ENCODE data around the gene TTC23.

The TTC23 gene

GRCh38 chr15:99121207-99121606, 128.2 kb downstream of the TTC23 start:
- TF ChIP-seq CTCF (IDR thresholded peaks at IDR 0.05; ENCODE audit: insufficient read depth, low read depth, low read length, missing control alignments): no peak
- no peak for DNase-seq (ENCODE audit: low read depth)
- no peak overlapping the region for H3K4me3 ChIP-seq (ENCODE audit: low read length)

GRCh38 chr15:99120050-99120777, 129.2 kb downstream of the TTC23 start:
- no peak for DNase-seq (ENCODE audit: low read depth)
- no peak overlapping the region for H3K4me3 ChIP-seq (ENCODE audit: low read length)
- TF ChIP-seq CTCF (IDR thresholded peaks at IDR 0.05; ENCODE audit: insufficient read depth, low read depth, low read length, missing control alignments): no peak

GRCh38 chr15:99118801-99119546, 130.4 kb downstream of the TTC23 start:
- no peak for DNase-seq (ENCODE audit: low read depth)
- no peak for TF ChIP-seq CTCF (IDR thresholded peaks at IDR 0.05; ENCODE audit: insufficient read depth, low read depth, low read length, missing control alignments)
- no peak overlapping the region for H3K4me3 ChIP-seq (ENCODE audit: low read length)

GRCh38 chr15:99118258-99118632, 131.1 kb downstream of the TTC23 start:
- no peak for DNase-seq (ENCODE audit: low read depth)
- TF ChIP-seq CTCF (IDR thresholded peaks at IDR 0.05; ENCODE audit: insufficient read depth, low read depth, low read length, missing control alignments): no peak
- no peak overlapping the region for H3K4me3 ChIP-seq (ENCODE audit: low read length)

GRCh38 chr15:99117563-99118257, 131.7 kb downstream of the TTC23 start:
- H3K4me3 ChIP-seq (ENCODE audit: low read length): no peak overlapping the region
- TF ChIP-seq CTCF (IDR thresholded peaks at IDR 0.05; ENCODE audit: insufficient read depth, low read depth, low read length, missing control alignments): no peak
- no peak for DNase-seq (ENCODE audit: low read depth)

GRCh38 chr15:99117111-99117510, 132.3 kb downstream of the TTC23 start:
- no peak overlapping the region for H3K4me3 ChIP-seq (ENCODE audit: low read length)
- no peak for TF ChIP-seq CTCF (IDR thresholded peaks at IDR 0.05; ENCODE audit: insufficient read depth, low read depth, low read length, missing control alignments)
- no peak for DNase-seq (ENCODE audit: low read depth)
